ENCODE results near the gene COPS3. TPM values are rescaled to one million over a fixed set of nuclear protein-coding genes. Genes with fewer than 3 reads are reported as not detected.
A peak's percentile ranks its signal among the peaks of the same experiment; 100 is the strongest.
"Not testable (repeated sequence)": the region's sequence is repeated elsewhere in the genome, so short reads cannot be mapped to it uniquely, and the experiment has no call there.

The COPS3 gene
- total and polyA plus RNA-seq, 8 donors, result 48.4 to 69.9 (median 64.9) TPM

GRCh38 chr17:17289701-17290100 lies 8.7 kb upstream of the COPS3 start:
- TF ChIP-seq, protein P1, sequence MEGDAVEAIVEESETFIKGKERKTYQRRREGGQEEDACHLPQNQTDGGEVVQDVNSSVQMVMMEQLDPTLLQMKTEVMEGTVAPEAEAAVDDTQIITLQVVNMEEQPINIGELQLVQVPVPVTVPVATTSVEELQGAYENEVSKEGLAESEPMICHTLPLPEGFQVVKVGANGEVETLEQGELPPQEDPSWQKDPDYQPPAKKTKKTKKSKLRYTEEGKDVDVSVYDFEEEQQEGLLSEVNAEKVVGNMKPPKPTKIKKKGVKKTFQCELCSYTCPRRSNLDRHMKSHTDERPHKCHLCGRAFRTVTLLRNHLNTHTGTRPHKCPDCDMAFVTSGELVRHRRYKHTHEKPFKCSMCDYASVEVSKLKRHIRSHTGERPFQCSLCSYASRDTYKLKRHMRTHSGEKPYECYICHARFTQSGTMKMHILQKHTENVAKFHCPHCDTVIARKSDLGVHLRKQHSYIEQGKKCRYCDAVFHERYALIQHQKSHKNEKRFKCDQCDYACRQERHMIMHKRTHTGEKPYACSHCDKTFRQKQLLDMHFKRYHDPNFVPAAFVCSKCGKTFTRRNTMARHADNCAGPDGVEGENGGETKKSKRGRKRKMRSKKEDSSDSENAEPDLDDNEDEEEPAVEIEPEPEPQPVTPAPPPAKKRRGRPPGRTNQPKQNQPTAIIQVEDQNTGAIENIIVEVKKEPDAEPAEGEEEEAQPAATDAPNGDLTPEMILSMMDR (IDR thresholded peaks at IDR 0.05), result no peak
- no peaks in the 10 kb centered on the region for H3K9me3 ChIP-seq
- H3K27me3 ChIP-seq, result no peaks in the 10 kb centered on the region
- H3K27ac ChIP-seq, result no peak overlapping the region
- no peak for ATAC-seq
- no peak for DNase-seq
- H3K36me3 ChIP-seq, result no peaks in the 10 kb centered on the region
- H3K4me3 ChIP-seq, result no peak overlapping the region
- intact Hi-C loops (cut with DNase I), result no loop called here
- no peaks in the 10 kb centered on the region for H3K4me1 ChIP-seq

- TF ChIP-seq, protein P1 (IDR thresholded peaks at IDR 0.05), result no peak
- no peak for DNase-seq
- no peak for ATAC-seq
- Histone ChIP-seq H3K9me3 (no peaks in the 10 kb centered on the region), H3K36me3 (no peaks in the 10 kb centered on the region), H3K27ac (no peak overlapping the region), H3K27me3 (no peaks in the 10 kb centered on the region), H3K4me1 (no peaks in the 10 kb centered on the region), H3K4me3 (no peak overlapping the region)
- intact Hi-C loops (cut with DNase I), result no loop called here
Measured at GRCh38 chr17:17289086-17289485, 8.0 kb upstream of the COPS3 start.

GRCh38 chr17:17285951-17286350 lies 4.9 kb upstream of the COPS3 start:
- Histone ChIP-seq H3K4me1 (no peaks in the 10 kb centered on the region), H3K4me3 (no peak overlapping the region), H3K36me3 (no peaks in the 10 kb centered on the region), H3K27me3 (no peaks in the 10 kb centered on the region), H3K9me3 (no peaks in the 10 kb centered on the region), H3K27ac (no peak overlapping the region)
- TF ChIP-seq, protein P1 (IDR thresholded peaks at IDR 0.05), result no peak
- no peak for ATAC-seq
- DNase-seq, result no peak
- intact Hi-C loops (cut with DNase I), result no loop called here

DNA sequence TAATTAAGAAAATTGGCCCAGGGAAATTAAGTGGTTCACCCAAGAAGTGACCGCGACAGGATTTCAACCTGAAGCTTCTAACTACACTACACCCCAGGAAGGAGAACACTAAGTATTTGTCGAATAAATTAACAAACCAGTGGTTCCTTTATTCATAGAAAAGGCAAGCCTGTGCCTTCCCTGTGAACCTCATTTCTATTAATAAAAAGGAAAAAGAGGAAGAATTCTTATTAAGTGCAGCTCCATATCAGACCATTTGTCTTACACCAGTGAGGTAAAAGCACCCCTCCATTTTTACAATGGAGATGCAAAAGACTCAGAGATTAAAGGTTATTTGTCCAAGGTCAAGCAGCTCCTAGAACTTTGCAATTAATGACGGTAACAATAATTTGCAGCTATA lies 1.7 kb downstream of the COPS3 start:
- peaks cover 0 to 17% of the 10 kb centered on the region in 2 donors for H3K36me3 ChIP-seq
- H3K9me3 ChIP-seq, result no peaks in the 10 kb centered on the region
- intact Hi-C loops (cut with DNase I), result no loop called here
- H3K27me3 ChIP-seq, result no peaks in the 10 kb centered on the region
- TF ChIP-seq, protein P1 (IDR thresholded peaks at IDR 0.05), result no peak
- no peak for ATAC-seq
- H3K27ac ChIP-seq, result no peak overlapping the region
- H3K4me3 ChIP-seq, result peak overlapping the region in 1 of 2 donors; percentile 100
- peaks cover 20 to 49% of the 10 kb centered on the region in 2 donors for H3K4me1 ChIP-seq
- no peak for DNase-seq

DNA sequence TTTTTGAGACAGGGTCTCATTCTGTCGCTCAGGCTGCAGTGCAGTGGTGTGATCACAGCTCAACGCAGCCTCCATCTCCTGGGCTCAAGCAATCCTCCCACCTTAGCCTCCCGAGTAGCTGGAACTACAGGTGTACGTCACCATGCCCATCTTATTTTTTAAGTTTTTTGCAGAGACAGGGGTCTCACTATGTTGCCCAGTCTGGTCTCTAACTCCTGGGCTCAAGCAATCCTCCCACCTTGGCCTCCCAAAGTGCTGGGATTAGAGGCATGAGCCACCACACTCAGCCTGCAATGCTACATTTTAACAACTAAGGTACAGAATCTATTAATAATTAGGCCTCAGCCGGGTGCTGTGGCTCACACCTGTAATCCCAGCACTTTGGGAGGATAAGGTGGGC lies 3.6 kb downstream of the COPS3 start:
- H3K27me3 ChIP-seq; H3K4me3 ChIP-seq; H3K9me3 ChIP-seq; DNase-seq; ATAC-seq; H3K27ac ChIP-seq; intact Hi-C loops (cut with DNase I): not testable (repeated sequence)
- Histone ChIP-seq H3K36me3 (peaks cover 0 to 36% of the 10 kb centered on the region in 2 donors), H3K4me1 (peaks cover 20 to 49% of the 10 kb centered on the region in 2 donors)

DNA sequence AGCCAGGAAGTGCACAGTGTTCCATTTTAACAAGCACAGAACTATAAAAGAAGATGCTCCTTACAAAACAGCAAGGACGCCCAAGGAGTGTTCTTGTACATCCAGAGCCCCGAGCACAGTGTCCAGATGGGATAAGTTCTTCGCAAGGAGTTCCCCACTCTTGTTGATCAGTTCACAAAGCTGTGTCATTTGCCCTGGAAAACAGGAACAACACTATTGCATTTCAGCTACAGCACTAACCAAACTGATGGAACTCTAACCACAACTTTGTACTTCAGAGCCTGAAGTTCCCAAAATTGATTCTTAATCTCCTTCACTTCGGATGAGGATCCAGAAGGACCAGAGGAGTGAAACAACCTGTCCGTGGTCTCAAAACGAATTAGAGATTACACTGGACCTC lies 5.1 kb downstream of the COPS3 start:
- H3K27me3 ChIP-seq, result no peaks in the 10 kb centered on the region
- ATAC-seq (no peak), DNase-seq (no peak)
- no peak overlapping the region for H3K4me3 ChIP-seq
- intact Hi-C loops (cut with DNase I), result no loop called here
- no peaks in the 10 kb centered on the region for H3K9me3 ChIP-seq
- peak overlapping the region in 1 of 2 donors; percentile 51 for H3K27ac ChIP-seq
- peaks cover 0 to 49% of the 10 kb centered on the region in 2 donors for H3K36me3 ChIP-seq
- peaks cover 20 to 49% of the 10 kb centered on the region in 2 donors for H3K4me1 ChIP-seq
- TF ChIP-seq, protein P1 (IDR thresholded peaks at IDR 0.05), result no peak

Measured in left lung (tissue), 10 donors.